SU-DHL-6 (cell line): Measurements from ENCODE around the gene PPP1CC.

Experiments used
- H2AFZ ChIP-seq: fragments of 200-600 bp; sonication (generic); 2 replicates; pipeline ENCODE4 v1.6.1; 2014; ENCODE audit warnings: low read depth, mild to moderate bottlenecking, moderate library complexity, mixed read lengths, antibody characterized with exemption, low read length; ENCODE audit not compliant: severe bottlenecking
- H3F3A ChIP-seq: fragments of 200-600 bp; shearing (Covaris generic); 2 replicates; pipeline ENCODE4 v1.6.0; 2016; ENCODE audit warnings: antibody characterized with exemption, mild to moderate bottlenecking; ENCODE audit not compliant: insufficient read depth
- H3K27ac ChIP-seq: fragments of 200-600 bp; sonication (generic); 2 replicates; pipeline ENCODE4 v1.5.1; 2016; ENCODE audit warnings: low read depth, mild to moderate bottlenecking, low read length, moderate library complexity, mixed read lengths
- H3K27me3 ChIP-seq: fragments of 200-600 bp; sonication (generic), shearing (Covaris generic); 2 replicates; pipeline ENCODE4 v1.6.0; 2014; ENCODE audit warnings: mild to moderate bottlenecking, low read length
- H3K36me3 ChIP-seq: fragments of 200-600 bp; sonication (generic); 2 replicates; pipeline ENCODE4 v1.6.1; 2014; ENCODE audit warnings: mild to moderate bottlenecking, low read length, mixed read lengths
- H3K4me2 ChIP-seq: fragments of 300-600, 200-600 bp; shearing (Covaris generic), sonication (generic); 2 replicates; pipeline ENCODE4 v1.6.0; 2014; ENCODE audit warnings: low read length, low read depth, mild to moderate bottlenecking; ENCODE audit not compliant: poor library complexity, severe bottlenecking
- H3K4me3 ChIP-seq: fragments of 200-600 bp; sonication (generic); 2 replicates; pipeline ENCODE4 v1.5.1; 2014; ENCODE audit warnings: antibody characterized with exemption, low read length, mild to moderate bottlenecking, mixed read lengths; ENCODE audit not compliant: insufficient read depth, poor library complexity, severe bottlenecking
- H3K79me2 ChIP-seq: fragments of 200-600 bp; sonication (generic); 2 replicates; pipeline ENCODE4 v1.6.1; 2014; ENCODE audit warnings: mild to moderate bottlenecking, low read length, moderate library complexity; ENCODE audit not compliant: insufficient read depth
- H3K9ac ChIP-seq: fragments of 200-600 bp; sonication (generic); 2 replicates; pipeline ENCODE4 v1.7.0; 2014; ENCODE audit warnings: mild to moderate bottlenecking, low read length
- H3K9me2 ChIP-seq: fragments of 200-600 bp; sonication (generic); replicated peaks from 2 replicates; pipeline ENCODE4 v1.6.1; 2014; ENCODE audit warnings: low read length; ENCODE audit not compliant: insufficient read depth
- H3K9me3 ChIP-seq: fragments of 200-600 bp; sonication (generic); 2 replicates; pipeline ENCODE4 v1.6.1; 2014; ENCODE audit warnings: low read length, mixed read lengths; ENCODE audit not compliant: insufficient read depth
- H4K20me1 ChIP-seq: fragments of 200-600 bp; sonication (generic); 2 replicates; pipeline ENCODE4 v1.6.1; 2014; ENCODE audit warnings: low read depth, mild to moderate bottlenecking, antibody characterized with exemption, low read length, moderate library complexity, mixed read lengths
- EZH2phosphoT487 ChIP-seq: fragments of 200-600 bp; sonication (generic), shearing (Covaris generic); conservative IDR thresholded peaks from 2 replicates; pipeline ENCODE4 v1.6.1; 2018; ENCODE audit warnings: mild to moderate bottlenecking, antibody characterized with exemption, low read length, moderate library complexity, mixed read lengths
- TF ChIP-seq, protein P1 (sequence below): fragments of 200-600 bp; sonication (generic); IDR thresholded peaks from one replicate; pipeline ENCODE4 v1.5.1; 2017; ENCODE audit warnings: antibody characterized with exemption, mild to moderate bottlenecking, low read length, moderate library complexity; ENCODE audit not compliant: insufficient read depth, poor library complexity, severe bottlenecking

Gene PPP1CC

DNA sequence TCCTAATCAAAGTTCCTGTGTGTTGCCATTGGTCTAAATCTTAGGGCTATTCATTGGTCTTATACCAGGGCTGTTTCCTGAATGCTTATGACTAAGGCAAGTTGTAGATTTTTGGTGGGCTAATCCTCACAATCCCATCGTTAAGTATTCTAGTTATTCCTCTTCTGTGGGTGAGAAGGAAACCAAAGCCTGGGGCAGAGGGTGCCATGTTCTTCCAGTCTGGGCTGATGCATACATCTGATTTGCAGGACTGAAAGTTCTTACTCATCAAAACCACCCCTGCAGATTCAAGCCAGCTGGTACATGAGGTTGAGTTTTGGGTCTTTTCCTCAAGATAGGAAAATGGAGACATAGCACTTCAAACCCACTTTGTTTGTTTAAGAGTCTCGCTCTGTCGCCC is 25.7 kb downstream of the PPP1CC start:
- Histone ChIP-seq H2AFZ (no peak overlapping the region), H3K9ac (no peak overlapping the region), H3K79me2 (no peaks in the 10 kb centered on the region), H3F3A (peaks cover 22% of the 10 kb centered on the region), H4K20me1 (no peaks in the 10 kb centered on the region), H3K27me3 (no peaks in the 10 kb centered on the region), H3K27ac (no peak overlapping the region), H3K9me3 (no peaks in the 10 kb centered on the region), H3K4me2 (no peak overlapping the region), H3K9me2 (no peaks in the 10 kb centered on the region), H3K4me3 (no peak overlapping the region), H3K36me3 (peaks cover 37% of the 10 kb centered on the region)
- TF ChIP-seq, protein P1, sequence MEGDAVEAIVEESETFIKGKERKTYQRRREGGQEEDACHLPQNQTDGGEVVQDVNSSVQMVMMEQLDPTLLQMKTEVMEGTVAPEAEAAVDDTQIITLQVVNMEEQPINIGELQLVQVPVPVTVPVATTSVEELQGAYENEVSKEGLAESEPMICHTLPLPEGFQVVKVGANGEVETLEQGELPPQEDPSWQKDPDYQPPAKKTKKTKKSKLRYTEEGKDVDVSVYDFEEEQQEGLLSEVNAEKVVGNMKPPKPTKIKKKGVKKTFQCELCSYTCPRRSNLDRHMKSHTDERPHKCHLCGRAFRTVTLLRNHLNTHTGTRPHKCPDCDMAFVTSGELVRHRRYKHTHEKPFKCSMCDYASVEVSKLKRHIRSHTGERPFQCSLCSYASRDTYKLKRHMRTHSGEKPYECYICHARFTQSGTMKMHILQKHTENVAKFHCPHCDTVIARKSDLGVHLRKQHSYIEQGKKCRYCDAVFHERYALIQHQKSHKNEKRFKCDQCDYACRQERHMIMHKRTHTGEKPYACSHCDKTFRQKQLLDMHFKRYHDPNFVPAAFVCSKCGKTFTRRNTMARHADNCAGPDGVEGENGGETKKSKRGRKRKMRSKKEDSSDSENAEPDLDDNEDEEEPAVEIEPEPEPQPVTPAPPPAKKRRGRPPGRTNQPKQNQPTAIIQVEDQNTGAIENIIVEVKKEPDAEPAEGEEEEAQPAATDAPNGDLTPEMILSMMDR, result no peak
- TF ChIP-seq EZH2phosphoT487, result no peak

DNA sequence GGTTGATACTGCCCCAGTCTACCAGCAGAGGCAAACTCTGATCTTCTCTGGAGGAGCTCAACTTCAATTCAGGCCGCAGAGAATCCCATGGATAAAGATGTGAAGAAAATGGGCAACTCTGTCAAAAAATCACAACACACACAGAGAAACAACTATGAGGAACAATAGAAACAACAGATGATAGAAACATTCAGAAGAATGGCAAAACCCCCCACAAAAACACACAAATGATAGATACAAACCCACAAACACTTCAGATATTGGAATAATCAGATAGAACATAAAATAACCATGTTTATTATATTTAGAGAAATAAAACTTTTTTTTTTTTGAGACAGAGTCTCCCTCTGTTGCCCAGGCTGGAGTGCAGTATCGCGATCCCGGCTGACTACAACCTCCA is 33.8 kb downstream of the PPP1CC start:
- TF ChIP-seq, protein P1, result no peak
- TF ChIP-seq EZH2phosphoT487, result no peak
- no peak overlapping the region for H3K4me2 ChIP-seq
- 0 out of 2 replicates have a peak, but pooled peaks cover 2% of the 10 kb centered on the region for H3F3A ChIP-seq
- H3K36me3 ChIP-seq, result no peaks in the 10 kb centered on the region; the same call in 1 of the 2 replicates
- no peak overlapping the region for H3K4me3 ChIP-seq
- H3K79me2 ChIP-seq, result no peaks in the 10 kb centered on the region
- no peak overlapping the region for H3K9ac ChIP-seq
- H3K9me3 ChIP-seq, result no peaks in the 10 kb centered on the region
- no peak overlapping the region for H2AFZ ChIP-seq
- no peaks in the 10 kb centered on the region for H3K9me2 ChIP-seq
- no peaks in the 10 kb centered on the region for H3K27me3 ChIP-seq
- H3K27ac ChIP-seq, result no peak overlapping the region
- H4K20me1 ChIP-seq, result no peaks in the 10 kb centered on the region

DNA sequence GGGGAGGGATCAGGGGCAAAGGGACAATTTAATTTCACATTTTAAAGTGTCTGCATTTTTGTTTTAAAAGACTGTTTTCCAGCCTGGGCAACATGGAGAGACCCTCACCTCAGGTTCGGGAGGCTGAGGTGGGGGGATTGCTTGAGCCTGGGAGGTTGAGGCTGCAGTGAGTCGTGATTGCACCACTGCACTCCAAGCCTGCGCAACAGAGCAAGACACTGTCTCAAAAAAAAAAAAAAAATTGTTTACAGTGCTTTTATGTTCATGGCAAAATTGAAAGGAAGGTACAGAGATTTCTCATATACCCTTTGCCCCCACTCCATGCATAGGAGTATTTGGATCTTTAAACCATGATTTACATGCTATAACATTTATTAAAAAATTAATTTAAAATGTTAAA is 37.4 kb downstream of the PPP1CC start:
- Histone ChIP-seq H3K27me3 (no peaks in the 10 kb centered on the region), H3K79me2 (no peaks in the 10 kb centered on the region), H2AFZ (no peak overlapping the region), H3K27ac (no peak overlapping the region), H3K9me2 (no peaks in the 10 kb centered on the region), H4K20me1 (no peaks in the 10 kb centered on the region), H3K4me2 (no peak overlapping the region), H3K4me3 (no peak overlapping the region), H3F3A (no peaks in the 10 kb centered on the region), H3K9me3 (no peaks in the 10 kb centered on the region), H3K9ac (no peak overlapping the region), H3K36me3 (no peaks in the 10 kb centered on the region; the same call in 1 of the 2 replicates)
- TF ChIP-seq EZH2phosphoT487, result no peak
- TF ChIP-seq, protein P1, result no peak
